Activated T-cell treated with anti-CD3 and anti-CD28 coated beads, Interleukin-2, amount 50 U/mL, for 1 hour (primary cell): ENCODE results near the gene TTC12.

Experiments used
- DNase-seq: peaks from one replicate; pipeline ENCODE4 v3.0.0-alpha.2; 2020

The TTC12 gene

GRCh38 chr11:113377681-113378412 lies 63.5 kb downstream of the TTC12 start:
- no peak for DNase-seq

- DNase-seq = no peak
These were observed 64.3 kb downstream of the TTC12 start for GRCh38 chr11:113378692-113379091.

GRCh38 chr11:113382121-113382520 lies 67.7 kb downstream of the TTC12 start:
- no peak for DNase-seq

- DNase-seq = no peak
These were observed 70.2 kb downstream of the TTC12 start for GRCh38 chr11:113384551-113384950.

GRCh38 chr11:113385749-113386148 lies 71.4 kb downstream of the TTC12 start:
- DNase-seq = no peak

GRCh38 chr11:113386866-113387265 lies 72.5 kb downstream of the TTC12 start:
- no peak for DNase-seq

- DNase-seq = no peak
These were observed 73.3 kb downstream of the TTC12 start, which contains the start of gene ANKK1 for GRCh38 chr11:113387605-113388211. TSS of gene ANKK1 (plus strand) at chr11:113387779. CDS start at chr11:113387885, 106 bp downstream.

GRCh38 chr11:113389272-113389671 lies 74.9 kb downstream of the TTC12 start:
- no peak for DNase-seq

- DNase-seq = no peak
These were observed 78.0 kb downstream of the TTC12 start for GRCh38 chr11:113392236-113392921.

- no peak for DNase-seq
These were observed 79.2 kb downstream of the TTC12 start for GRCh38 chr11:113393501-113393985.

- DNase-seq = no peak
These were observed 80.5 kb downstream of the TTC12 start for GRCh38 chr11:113394919-113395318.

- DNase-seq = no peak
These were observed 81.5 kb downstream of the TTC12 start for GRCh38 chr11:113395782-113396336.

- DNase-seq = no peak
These were observed 82.3 kb downstream of the TTC12 start for GRCh38 chr11:113396690-113397089.

GRCh38 chr11:113397212-113397611 lies 82.8 kb downstream of the TTC12 start:
- no peak for DNase-seq

GRCh38 chr11:113397821-113398220 lies 83.4 kb downstream of the TTC12 start:
- no peak for DNase-seq

- DNase-seq = no peak
These were observed 84.5 kb downstream of the TTC12 start for GRCh38 chr11:113398669-113399430.

- no peak for DNase-seq
These were observed 86.3 kb downstream of the TTC12 start for GRCh38 chr11:113400631-113401230.

- DNase-seq = no peak
These were observed 87.3 kb downstream of the TTC12 start for GRCh38 chr11:113401718-113402117.

- DNase-seq = no peak
These were observed 90.6 kb downstream of the TTC12 start for GRCh38 chr11:113404859-113405430.

- DNase-seq = no peak
These were observed 91.5 kb downstream of the TTC12 start for GRCh38 chr11:113405724-113406478.

GRCh38 chr11:113407163-113407562 lies 92.8 kb downstream of the TTC12 start:
- DNase-seq = no peak
